ENCODE results near the gene DENR. TPM values are rescaled to one million over a fixed set of nuclear protein-coding genes. Genes with fewer than 3 reads are reported as not detected.
"Not testable (repeated sequence)": the region's sequence is repeated elsewhere in the genome, so short reads cannot be mapped to it uniquely, and the experiment has no call there.

The DENR gene, protein sequence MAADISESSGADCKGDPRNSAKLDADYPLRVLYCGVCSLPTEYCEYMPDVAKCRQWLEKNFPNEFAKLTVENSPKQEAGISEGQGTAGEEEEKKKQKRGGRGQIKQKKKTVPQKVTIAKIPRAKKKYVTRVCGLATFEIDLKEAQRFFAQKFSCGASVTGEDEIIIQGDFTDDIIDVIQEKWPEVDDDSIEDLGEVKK
- total RNA-seq (2014; rRNA removed; shearing (Covaris generic)), result 30.8 and 31.4 TPM in 2 replicates

DNA sequence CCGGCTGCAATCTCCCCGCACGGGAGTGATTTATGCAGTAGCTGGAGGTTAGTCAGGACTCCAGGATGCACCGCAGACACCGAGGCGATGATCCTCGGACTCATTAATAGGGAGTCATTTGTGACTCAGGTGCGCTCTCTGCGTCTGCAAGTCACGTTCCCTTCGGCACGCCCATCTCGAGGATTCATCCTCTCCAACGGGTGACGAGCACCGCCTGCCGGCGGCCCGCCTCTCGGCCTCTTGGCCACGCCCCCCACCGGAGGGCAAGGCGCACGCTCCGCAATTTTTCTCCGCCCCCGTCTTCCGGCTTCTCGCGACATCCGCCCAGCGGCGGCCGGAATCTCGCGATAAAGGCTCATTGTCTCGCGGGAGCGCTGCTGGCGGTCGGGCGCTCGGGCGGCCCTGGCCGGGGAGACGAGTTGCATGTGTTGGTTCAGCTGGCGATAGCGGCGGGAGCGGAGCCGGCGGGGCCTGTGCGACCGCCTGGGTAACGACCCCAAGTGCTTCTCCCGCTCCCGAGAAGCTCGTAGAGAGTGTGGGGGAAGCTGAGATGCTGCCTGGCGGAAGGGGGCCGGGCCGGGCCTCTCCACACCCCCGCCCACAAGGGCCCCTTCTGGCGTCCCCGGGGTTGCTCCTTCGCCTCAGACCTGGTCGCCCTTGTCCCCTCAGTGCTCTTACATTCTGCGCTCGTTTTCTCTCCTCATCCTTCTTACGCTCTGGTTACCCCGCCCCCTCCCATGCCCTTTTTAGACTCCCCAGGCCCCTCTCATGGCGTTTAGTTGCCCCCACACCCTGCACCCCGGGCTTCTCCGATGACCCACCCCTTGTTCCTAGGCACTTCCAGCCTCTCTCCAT is at the start of gene DENR:
DENR (plus strand) TSS at position 361 of the 855 bp plus-strand sequence. CDS start 878 bp downstream, outside the sequence.
- peak; percentile 98 for DNase-seq (ENCODE audit: low spot score)

DNA sequence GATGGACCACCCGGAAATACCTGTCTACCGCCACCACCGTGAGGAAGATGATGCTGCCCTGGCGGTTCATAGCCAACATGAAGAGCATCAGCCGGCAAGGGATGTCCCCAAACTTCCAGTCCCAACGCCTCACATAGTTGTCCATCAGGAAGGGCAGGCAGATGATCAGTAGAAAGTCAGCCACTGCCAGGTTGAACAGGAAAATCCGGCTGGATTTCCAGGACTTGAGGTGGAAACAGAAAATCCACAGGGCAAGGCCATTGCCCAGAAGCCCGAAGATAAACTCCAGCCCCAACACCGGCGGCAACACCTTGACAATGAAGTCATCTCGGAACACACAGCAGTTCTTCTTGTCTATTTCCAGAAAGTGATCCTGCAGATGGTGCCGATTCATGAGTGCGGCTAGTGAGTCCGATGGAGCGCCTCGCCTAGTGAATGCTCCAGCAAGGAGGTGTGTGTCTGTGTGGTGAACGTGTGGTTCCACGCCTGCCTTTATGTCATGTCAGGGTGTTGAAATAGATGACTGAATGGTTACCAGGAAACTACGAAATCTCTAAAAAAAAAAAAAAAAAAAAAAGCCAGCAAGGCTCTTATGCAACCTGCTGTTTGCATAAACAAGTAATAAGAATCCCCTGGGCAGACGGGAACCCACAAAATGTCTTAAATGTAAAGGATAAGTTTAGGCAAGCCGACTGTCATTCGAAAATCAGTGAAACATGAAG is 49.6 kb upstream of the DENR start, which contains the start of gene HCAR2:
HCAR2 (minus strand) TSS at position 468 of the 722 bp plus-strand sequence; CDS start at position 394, 74 bp downstream.
- DNase-seq (ENCODE audit: low spot score), result not testable (repeated sequence)

DNA sequence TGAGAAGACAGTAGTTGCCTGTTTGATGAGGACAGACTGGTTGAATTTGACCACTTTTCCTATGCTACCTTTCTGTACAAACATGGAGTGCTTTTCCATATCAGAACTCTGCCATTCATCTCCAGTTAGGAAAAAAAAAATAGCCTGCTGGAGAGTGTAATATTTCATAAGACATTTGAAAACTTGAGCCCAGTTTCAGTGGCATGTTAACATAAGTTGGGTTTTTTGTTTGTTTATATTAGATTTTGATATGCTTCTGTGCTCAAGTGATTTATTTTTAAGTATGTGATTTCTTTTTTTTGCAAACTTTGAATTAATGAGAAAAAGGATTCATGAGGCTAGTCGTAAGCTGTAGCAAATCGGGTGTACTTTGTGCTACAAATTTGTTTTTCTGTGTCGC is 48.8 kb upstream of the DENR start:
- not testable (repeated sequence) for DNase-seq (ENCODE audit: low spot score)

DNA sequence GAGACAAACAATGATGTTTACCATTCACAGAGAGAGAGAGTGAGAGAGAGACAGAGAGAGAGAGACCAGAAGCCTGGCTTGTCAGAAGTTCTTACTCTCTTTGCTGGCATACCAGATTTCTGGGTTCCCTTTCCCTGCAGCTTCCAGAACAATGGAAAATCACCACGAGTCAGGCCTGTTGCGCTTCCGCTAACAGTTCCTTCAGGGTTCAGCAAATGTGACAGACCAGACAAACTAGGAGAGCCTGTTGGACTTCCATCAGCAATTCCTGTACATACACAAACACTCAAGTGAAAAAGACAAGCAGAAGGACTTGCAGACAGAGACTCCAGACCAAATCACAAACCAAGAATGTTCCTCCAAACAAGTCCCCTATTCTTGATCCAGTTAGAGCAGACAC is 43.3 kb upstream of the DENR start:
- not testable (repeated sequence) for DNase-seq (ENCODE audit: low spot score)

DNA sequence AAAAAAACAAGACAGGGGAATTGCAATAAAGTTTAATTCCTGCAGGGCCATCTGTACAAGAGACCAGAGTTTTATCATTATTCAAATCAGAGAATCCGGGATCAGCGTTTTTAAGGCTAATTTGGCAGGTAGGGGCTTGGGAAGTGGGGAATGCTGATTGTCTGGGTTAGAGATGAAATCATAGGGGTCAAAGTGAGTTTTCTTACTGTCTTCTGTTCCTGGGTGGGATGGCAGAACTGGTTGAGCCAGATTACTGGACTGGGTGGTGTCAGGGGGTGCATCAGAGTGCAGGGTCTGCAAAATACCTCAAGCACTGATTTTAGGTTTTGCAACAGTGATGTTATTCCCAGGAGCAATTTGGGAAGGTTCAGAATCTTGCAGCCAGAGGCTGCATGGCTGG is 42.3 kb upstream of the DENR start:
- DNase-seq (ENCODE audit: low spot score), result peak; percentile 41

DNA sequence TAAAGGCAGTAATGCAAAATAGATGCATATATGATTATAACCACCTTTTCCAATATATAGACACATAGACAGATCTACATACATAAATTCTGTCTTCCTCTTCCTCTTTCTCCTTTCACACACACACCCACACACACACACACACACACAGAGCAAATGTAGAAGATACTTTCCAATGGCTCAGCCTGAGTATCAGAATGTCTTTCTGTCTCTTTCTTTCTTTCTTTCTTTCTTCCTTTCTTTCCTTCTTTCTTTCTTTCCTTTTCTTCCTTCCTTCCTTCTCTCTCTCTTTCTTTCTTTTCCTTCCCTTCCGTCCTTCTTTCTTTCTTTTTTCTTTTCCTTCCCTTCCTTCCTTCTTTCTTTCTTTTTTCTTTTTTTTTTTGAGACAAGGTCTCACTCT is 41.4 kb upstream of the DENR start:
- not testable (repeated sequence) for DNase-seq (ENCODE audit: low spot score)

DNA sequence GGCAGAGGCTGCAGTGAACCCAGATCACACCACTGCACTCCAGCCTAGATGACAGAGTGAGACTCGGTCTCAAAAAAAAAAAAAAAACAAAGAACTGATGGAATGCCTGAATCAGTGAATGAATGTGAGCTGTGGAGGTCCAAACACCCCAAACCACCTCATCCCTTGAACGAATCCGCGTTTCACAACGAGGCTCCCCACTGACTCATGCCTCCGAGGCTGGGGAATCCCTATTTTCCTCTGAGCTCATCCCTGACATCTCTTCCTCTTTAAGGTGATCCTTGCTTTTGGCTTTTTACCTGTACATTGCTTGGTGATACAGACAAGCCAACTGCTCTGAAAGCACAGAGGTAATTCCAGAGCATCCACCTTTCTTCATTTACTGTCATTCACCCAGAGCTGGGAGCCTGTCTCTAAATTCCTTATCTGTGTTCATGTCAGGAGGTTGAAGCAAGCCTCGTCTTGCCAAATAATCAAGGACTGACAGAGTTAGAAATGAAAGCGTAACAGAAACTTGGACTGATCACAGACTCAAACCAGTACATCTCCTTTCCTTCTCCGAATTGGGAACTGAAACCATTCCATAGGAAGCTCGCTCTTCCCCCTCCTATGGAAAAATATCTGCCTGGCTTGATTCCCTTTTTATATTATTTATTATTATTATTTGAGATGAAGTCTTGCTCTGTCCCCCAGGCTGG is 39.0 kb upstream of the DENR start:
- not testable (repeated sequence) for DNase-seq (ENCODE audit: low spot score)

DNA sequence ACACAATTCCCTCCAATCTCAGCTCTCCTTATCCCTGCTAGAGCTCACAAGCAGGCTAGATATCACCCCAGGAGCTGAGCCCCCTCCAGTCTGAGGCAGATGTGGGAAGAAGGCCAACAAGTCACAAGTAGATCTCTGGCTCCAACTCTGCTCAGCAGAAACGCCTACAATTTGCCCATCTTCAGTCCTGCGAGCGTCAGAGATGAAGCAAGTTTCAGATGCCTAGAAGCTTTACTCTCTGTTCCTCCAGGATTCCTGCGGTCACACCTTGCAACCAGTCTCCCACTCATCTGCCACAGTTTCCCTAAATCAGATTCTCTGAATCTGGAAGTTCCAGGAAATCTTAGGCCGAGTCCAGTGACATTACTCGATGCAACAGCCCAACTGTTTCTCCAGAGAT is 37.4 kb upstream of the DENR start:
- DNase-seq (ENCODE audit: low spot score), result not testable (repeated sequence)

DNA sequence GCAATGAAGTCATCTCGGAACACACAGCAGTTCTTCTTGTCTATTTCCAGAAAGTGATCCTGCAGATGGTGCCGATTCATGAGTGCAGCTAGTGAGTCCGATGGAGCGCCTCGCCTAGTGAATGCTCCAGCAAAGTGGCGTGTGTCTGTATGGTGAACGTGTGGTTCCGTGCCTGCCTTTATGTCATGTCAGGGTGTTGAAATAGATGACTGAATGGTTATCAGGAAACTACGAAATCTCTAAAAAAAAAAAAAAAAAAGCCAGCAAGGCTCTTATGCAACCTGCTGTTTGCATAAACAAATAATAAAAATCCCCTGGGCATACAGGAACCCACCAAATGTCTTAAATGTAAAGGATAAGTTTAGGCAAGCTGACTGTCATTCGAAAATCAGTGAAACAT is 36.0 kb upstream of the DENR start, which contains the start of gene HCAR3:
HCAR3 (minus strand) TSS at position 154 of the 400 bp plus-strand sequence; CDS start at position 80, 74 bp downstream.
- DNase-seq (ENCODE audit: low spot score), result not testable (repeated sequence)

DNA sequence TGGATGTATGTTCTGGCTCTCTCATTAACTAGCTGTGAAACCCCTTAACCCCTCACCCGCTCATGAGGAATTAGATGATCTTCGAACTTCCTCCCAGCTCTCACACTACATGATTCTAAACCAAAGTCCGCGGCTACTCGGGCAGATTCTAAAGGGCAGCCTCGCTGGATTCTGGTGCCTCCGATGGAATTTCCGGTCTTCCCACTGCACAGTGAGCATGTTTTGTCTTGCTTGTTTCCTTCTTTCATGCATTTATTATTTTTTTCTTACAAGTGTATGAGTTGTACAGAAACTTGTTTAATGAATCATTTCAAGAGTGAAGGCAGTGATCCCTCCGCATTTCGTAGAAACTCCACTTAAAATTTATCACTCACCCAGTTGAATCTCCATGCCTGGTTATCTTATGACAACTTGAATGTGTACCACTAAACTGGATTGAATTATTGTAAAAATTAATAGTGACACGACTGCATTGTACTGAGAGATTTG is 31.5 kb upstream of the DENR start:
- DNase-seq (ENCODE audit: low spot score), result no peak

DNA sequence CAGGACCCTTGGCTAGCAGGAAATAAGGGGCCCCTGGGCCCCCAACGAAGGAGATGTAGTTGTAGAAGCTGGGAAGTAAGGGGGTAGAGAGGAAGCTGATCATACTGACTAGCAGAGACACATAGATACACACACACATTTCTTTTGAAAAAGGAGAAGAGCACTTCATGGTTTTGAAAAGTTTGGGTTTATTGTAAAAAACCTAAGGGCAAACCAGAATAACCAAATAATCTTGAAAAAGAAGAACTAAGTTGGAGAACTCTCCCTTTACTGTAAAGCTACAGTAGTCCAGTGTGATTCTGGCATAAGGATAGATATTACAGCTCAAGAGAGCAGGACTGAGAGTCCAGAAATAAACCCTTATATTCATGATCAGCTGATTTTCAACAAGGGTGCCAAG is 30.2 kb upstream of the DENR start:
- no peak for DNase-seq (ENCODE audit: low spot score)

DNA sequence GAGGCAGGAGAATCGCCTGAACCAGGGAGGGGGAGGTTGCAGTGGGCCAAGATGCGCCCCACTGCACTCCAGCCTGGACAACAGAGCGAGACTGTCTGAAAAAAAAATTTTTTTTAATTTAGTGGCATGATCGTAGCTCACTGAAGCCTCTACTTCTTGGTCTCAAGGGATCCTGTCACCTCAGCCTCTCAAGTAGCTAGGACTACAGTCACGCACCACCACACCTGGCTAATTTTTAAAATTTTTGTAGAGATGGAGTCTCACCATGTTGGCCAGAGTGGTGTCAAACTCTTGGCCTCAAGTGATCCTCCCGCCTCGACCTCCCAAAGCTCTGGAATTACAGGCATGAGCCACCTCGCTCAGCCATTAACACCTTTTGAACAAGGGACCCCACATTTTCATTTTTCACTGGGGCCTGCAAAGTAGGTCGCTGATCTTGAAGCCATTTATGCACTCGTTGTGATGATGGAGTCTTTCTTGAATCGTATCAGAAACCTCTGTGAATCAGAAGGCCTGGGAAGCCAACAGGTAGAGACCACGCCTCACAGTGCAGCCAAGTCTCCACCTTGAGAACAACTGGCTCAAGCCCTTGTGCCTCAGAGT is 27.9 kb upstream of the DENR start:
- no peak for DNase-seq (ENCODE audit: low spot score)

DNA sequence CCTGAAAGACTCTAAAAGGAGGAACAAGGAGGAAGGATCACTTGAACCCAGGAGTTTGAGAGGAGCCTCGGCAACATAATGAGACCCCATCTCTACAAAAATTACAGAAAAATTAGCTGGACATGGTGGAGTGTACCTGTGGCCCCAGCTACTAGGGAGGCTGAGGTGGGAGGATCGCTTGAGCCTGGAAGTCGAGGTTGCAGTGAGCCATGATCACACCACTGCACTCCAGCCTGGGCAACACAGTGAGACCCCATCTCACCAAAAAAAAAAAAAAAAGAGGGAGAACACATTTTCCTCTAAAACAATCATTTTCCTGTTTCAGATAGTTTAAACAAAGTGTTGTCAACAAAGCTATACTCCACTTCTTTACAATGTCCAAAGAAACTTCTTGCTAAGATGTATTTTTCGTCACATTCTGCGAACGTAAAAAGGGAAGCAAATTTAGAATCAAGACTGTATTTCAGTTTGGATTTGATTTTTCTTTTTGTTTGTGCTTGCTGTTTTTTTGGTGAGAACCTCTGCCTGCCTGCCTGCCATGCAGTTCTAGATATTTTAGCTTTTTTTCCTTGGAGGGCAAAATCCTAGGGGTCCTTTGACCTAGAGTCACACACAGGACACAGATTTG is 27.1 kb upstream of the DENR start:
- no peak for DNase-seq (ENCODE audit: low spot score)

DNA sequence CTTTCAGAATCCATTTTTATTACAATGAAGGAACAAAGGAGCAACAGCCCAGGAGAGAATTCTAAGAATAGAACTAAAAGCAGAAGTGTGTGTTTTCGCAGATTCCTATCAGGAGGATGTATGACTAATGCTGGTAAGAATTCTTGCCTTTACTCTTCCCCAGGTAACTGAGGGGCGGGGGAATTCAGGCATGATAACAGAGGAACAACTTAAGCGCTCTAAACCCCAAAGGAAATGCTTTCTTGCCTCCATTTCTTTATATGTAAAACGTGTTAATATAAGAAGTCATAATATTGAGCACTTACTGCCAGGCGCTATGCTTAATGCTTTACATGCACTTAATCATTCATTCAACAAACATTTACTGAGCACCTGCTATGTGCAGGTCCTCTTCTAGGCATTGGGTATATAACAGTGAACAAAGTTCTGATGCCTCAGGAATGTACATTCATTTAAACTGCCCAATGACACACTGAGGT is 26.5 kb upstream of the DENR start:
- peak; percentile 89 for DNase-seq (ENCODE audit: low spot score)

DNA sequence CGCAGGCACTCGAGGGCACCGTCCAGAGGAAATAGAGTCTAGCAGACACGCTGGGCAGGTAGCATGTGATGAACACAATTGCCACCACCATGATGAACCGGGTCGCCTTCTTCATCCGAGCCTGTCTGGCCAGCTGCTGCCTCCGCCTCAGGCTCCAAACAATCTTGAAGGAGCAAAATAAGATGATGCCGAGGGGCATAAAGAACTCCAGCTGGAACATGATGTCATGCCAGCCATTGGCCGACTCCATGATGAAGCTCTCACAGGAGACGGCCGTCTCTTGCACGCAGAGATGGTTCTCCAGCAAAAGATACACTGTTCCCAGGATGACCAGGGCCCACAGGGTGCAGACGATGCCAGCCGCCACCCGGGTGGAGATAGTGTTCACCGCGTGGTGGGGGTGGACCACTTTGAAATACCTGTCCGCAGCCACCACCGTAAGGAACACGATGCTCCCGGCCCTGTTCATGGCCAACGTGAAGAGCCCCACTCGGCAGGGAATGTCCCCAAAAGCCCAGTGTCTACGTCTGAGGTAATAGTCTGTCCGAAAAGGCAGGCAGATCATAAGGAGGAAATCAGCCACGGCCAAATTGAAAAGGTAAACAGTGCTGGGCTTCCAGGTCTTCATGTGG is 22.9 kb upstream of the DENR start:
- peak; percentile 38 for DNase-seq (ENCODE audit: low spot score)

DNA sequence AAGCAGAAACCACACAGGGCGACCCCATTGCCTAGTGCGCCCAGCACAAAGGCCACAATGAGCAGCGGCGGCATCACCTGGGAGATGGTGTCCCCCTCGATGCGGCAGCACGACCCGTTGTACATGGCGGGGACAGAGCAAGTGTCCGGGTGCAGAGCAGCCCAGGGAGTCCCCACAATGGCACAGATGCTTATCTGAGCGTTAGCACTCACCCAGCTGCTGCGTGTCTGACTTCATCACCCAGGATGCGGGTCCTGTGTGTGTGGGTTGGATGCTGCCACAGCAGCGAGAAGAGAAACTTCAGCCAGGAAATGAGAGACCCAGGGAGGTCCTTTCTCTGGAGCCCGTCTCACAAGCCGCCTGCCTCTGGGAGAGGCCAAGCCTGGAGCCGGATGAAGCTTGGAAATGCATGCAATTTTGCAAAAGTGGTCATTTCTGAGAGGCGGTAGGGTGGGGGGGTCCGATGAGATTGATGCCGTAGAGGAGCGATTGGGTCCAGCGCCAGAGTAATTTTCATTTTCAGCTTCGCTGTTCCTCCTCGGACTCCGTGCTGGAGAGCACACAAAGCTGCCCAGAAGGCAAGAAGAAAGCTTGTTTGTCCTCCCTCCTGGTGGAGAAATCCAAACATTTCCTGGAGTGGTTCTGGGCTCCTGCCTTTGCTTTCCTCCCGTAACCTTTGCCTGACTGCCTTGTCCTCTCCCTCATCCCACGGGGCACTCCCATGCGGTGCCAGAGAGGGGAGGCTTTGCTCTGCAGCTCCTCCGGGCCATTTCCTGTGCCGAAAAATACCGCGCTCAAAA is 22.2 kb upstream of the DENR start, which contains the start of gene HCAR1:
HCAR1 (minus strand) TSS at position 630 of the 800 bp plus-strand sequence; CDS start at position 125, 505 bp downstream.
- DNase-seq (ENCODE audit: low spot score), result peak; percentile 88

DNA sequence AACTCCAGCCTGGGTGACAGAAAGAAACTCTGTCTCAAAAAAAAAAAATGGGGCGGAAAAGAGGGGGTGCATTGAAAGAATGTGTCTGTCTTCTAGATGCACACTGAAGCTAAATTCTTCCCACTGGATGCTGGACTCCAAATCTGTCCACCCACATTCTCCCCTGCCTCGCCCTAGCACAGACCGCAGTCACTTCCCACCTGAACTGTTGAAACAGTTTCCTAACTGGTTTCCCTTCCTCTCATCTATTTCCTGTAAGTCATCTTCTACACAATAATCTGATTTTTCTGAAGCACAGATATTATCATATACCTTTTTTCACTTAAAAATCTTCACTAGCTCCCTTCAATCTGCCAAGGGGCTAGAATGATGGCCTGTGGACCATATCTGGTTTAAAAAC is 20.5 kb upstream of the DENR start:
- no peak for DNase-seq (ENCODE audit: low spot score)

DNA sequence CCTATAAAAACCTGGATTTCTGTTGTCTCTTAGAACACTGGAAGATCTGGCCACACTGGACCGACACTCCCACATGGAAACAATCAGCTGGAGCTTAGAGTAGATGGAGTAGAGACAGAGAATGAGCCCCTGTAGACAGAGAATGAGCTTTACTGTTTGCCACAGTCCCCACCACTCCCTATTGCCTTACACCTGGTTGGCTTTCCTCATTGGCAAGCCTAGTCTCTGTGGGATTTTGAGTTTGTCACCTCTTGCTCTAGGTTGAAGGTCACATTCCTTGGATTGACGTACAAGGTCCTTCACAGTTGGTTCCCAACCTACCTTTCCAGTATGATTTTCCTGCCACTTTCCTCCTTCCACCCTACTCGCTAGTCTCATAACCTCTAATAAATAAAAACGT is 20.0 kb upstream of the DENR start:
- DNase-seq (ENCODE audit: low spot score), result no peak

DNA sequence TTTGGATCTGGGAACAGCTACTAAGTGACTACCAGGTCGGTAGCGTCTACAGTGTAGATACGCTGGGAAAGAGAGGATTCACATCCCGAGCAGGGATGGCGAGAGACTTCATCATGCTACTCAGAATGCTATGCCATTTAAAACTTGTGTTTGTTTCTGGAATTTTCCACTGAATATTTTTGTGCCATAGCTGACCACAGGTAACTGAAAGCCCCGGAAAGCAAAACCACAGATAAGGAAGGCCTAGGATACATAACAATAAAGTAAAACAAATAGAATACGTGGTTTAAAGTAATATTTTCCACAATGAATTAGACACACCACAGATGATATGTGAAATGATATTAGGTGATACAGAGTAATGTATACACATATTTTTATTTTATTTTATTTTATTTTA is 14.1 kb upstream of the DENR start:
- peak; percentile 27 for DNase-seq (ENCODE audit: low spot score)

All from HT-29 (cell line).